BE2C (cell line): Measurements from ENCODE around the gene PARD6B.
"Not testable (repeated sequence)": the region's sequence is repeated elsewhere in the genome, so short reads cannot be mapped to it uniquely, and the experiment has no call there.

Experiments
- DNase-seq: peaks from one replicate; pipeline ENCODE4 v3.0.0-alpha.2; 2020
- H3K27me3 ChIP-seq: fragments of 250-450 bp; sonication (Bioruptor Pico); 2 replicates; pipeline ENCODE4 v1.5.1; 2020; ENCODE audit warnings: mild to moderate bottlenecking
- H3K36me3 ChIP-seq: fragments of 250-450 bp; sonication (Bioruptor Pico); 2 replicates; pipeline ENCODE4 v1.5.1; 2020; ENCODE audit warnings: mild to moderate bottlenecking
- H3K4me1 ChIP-seq: fragments of 250-450 bp; sonication (Bioruptor Pico); 2 replicates; pipeline ENCODE4 v1.5.1; 2020
- H3K4me3 ChIP-seq: 2 replicates; pipeline ENCODE4 v1.5.1; 2011; ENCODE audit warnings: low read depth, low read length
- H3K9me3 ChIP-seq: fragments of 250-450 bp; sonication (Bioruptor Pico); 2 replicates; pipeline ENCODE4 v1.5.1; 2020
- CTCF ChIP-seq: IDR thresholded peaks from 2 replicates; pipeline ENCODE4 v1.5.1; 2012; ENCODE audit warnings: mild to moderate bottlenecking, low read depth, low read length

PARD6B gene

GRCh38 chr20:50772420-50773185, 41.2 kb downstream of the PARD6B start:
- no peaks in the 10 kb centered on the region for H3K4me1 ChIP-seq
- DNase-seq, result no peak
- H3K36me3 ChIP-seq, result no peaks in the 10 kb centered on the region
- no peak for TF ChIP-seq CTCF
- no peaks in the 10 kb centered on the region for H3K27me3 ChIP-seq
- H3K9me3 ChIP-seq, result no peaks in the 10 kb centered on the region
- H3K4me3 ChIP-seq, result no peak overlapping the region

- no peak for DNase-seq
- Histone ChIP-seq H3K36me3 (no peaks in the 10 kb centered on the region), H3K9me3 (no peaks in the 10 kb centered on the region)
Observed at GRCh38 chr20:50774515-50774914, 43.1 kb downstream of the PARD6B start.

GRCh38 chr20:50776122-50776817, 44.9 kb downstream of the PARD6B start:
- Histone ChIP-seq H3K4me3 (no peak overlapping the region), H3K27me3 (0 out of 2 replicates have a peak, but pooled peaks cover 2% of the 10 kb centered on the region), H3K36me3 (no peaks in the 10 kb centered on the region), H3K9me3 (no peaks in the 10 kb centered on the region), H3K4me1 (no peaks in the 10 kb centered on the region)
- TF ChIP-seq CTCF, result no peak
- DNase-seq, result no peak

More at GRCh38 chr20:50774515-50774914, 43.1 kb downstream of the PARD6B start:
- 0 out of 2 replicates have a peak, but pooled peaks cover 2% of the 10 kb centered on the region for H3K27me3 ChIP-seq
- H3K4me1 ChIP-seq, result no peaks in the 10 kb centered on the region
- TF ChIP-seq CTCF, result no peak
- H3K4me3 ChIP-seq, result no peak overlapping the region

- no peak overlapping the region for H3K4me3 ChIP-seq
- no peak for DNase-seq
- H3K9me3 ChIP-seq, result no peaks in the 10 kb centered on the region
- no peaks in the 10 kb centered on the region for H3K4me1 ChIP-seq
- TF ChIP-seq CTCF, result no peak
- 0 out of 2 replicates have a peak, but pooled peaks cover 2% of the 10 kb centered on the region for H3K27me3 ChIP-seq
- no peaks in the 10 kb centered on the region for H3K36me3 ChIP-seq
Observed at GRCh38 chr20:50777373-50777772, 46.0 kb downstream of the PARD6B start.

- H3K36me3 ChIP-seq, H3K4me1 ChIP-seq, DNase-seq, H3K4me3 ChIP-seq, H3K9me3 ChIP-seq, H3K27me3 ChIP-seq: not testable (repeated sequence)
Observed at GRCh38 chr20:50778994-50779393, 47.6 kb downstream of the PARD6B start.

DNA sequence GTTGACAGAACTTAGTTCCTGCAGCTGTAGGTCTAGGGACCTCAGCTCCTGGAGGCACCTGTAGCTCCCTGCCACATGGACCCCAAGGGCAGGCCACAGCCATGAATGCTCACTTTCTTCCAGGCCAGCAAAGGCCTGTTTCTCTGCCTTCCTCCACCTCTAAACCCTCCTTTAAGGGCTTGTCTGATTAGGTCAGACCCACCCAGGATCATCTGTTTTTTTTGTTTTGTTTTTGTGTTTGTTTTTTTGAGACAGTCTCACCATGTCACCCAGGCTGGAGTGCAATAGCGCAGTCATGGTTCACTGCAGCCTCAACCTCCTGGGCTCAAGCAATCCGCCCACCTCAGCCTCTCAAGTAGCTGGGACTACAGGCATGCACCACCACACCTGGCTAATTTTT, 52.0 kb downstream of the PARD6B start:
- Histone ChIP-seq H3K27me3 (0 out of 2 replicates have a peak, but pooled peaks cover 2% of the 10 kb centered on the region), H3K4me3 (no peak overlapping the region), H3K36me3 (no peaks in the 10 kb centered on the region), H3K4me1 (peaks cover 4% of the 10 kb centered on the region), H3K9me3 (no peaks in the 10 kb centered on the region)
- TF ChIP-seq CTCF, result no peak
- no peak for DNase-seq
